T-cell (primary cell): Measurements from ENCODE around the gene INPP5E. TPM values are rescaled to one million over a fixed set of nuclear protein-coding genes. Genes with fewer than 3 reads are reported as not detected.

Experiments
- ATAC-seq, 4 experiments: fragments of 200-7000 bp in 3 of 4; fragments of 150-1000 bp in 1 of 4; cut with Tn5 transposase; replicated peaks in 1 of 4; 1 replicate in 3 of 4; 2 replicates in 1 of 4; pipeline ENCODE4 v1.10.0; 2021; ENCODE audit warnings: moderate library complexity in 3 of 4, mild to moderate bottlenecking in 2 of 4, moderate number of reproducible peaks in 1 of 4
- CTCF ChIA-PET, 2 donors: fragments of 300-600 bp; sonication (Branson Sonifier 250); formaldehyde crosslinking; loops; one replicate each; lab custom pipeline; 2022; ENCODE audit warnings: antibody characterized with exemption in 2 of 2; lab: Charles Lee
- POLR2A ChIA-PET, 2 donors: fragments of 300-600 bp; sonication (Branson Sonifier 250); formaldehyde crosslinking; loops; one replicate each; lab custom pipeline; 2022; ENCODE audit warnings: antibody characterized with exemption in 2 of 2; lab: Charles Lee
- DNase-seq, 35 experiments: peaks; one replicate each; pipeline versions ENCODE4 v3.0.0 to v3.0.0-alpha.2; 2013 to 2023
- H3K27ac ChIP-seq: one replicate; pipeline ENCODE4 v1.5.1; 2013; ENCODE audit warnings: low read length
- H3K27me3 ChIP-seq, 2 experiments: replicated peaks in 1 of 2; 1 replicate in 1 of 2; 2 replicates in 1 of 2; pipeline versions ENCODE4 v1.6.1 to v1.7.0; 2013; ENCODE audit warnings: low read length in 1 of 2, mixed read lengths in 1 of 2; ENCODE audit not compliant: control insufficient read depth in 2 of 2, insufficient read depth in 2 of 2; ENCODE audit errors: extremely low read depth in 1 of 2
- H3K36me3 ChIP-seq, 2 donors: 1 replicate in 1 of 2; 2 replicates in 1 of 2; pipeline versions ENCODE4 v1.6.1 to v1.7.0; 2013; ENCODE audit warnings: low read length in 1 of 2; ENCODE audit not compliant: control insufficient read depth in 2 of 2, insufficient read depth in 1 of 2; ENCODE audit errors: extremely low read depth in 1 of 2
- H3K4me1 ChIP-seq, 2 experiments: 1 replicate in 1 of 2; 2 replicates in 1 of 2; pipeline versions ENCODE4 v1.6.1 to v1.7.0; 2013; ENCODE audit warnings: low read length in 2 of 2, mixed read lengths in 1 of 2; ENCODE audit not compliant: insufficient read depth in 2 of 2, control insufficient read depth in 1 of 2; ENCODE audit errors: extremely low read depth in 1 of 2
- H3K4me3 ChIP-seq, 2 donors: 1 replicate in 1 of 2; 2 replicates in 1 of 2; pipeline versions ENCODE4 v1.5.1 to v1.7.0; 2013; ENCODE audit warnings: mild to moderate bottlenecking in 2 of 2, low read length in 1 of 2, moderate library complexity in 1 of 2; ENCODE audit not compliant: control insufficient read depth in 1 of 2; ENCODE audit errors: extremely low read depth in 1 of 2
- H3K9me3 ChIP-seq: 2 replicates; pipeline ENCODE4 v1.7.0; 2013
- H3K27ac Mint-ChIP-seq, 2 donors: one replicate each; pipeline ENCODE4 v1.8.0; 2020 to 2021; ENCODE audit warnings: mild to moderate bottlenecking in 2 of 2, mixed read lengths in 2 of 2
- H3K27me3 Mint-ChIP-seq, 2 donors: one replicate each; pipeline ENCODE4 v1.8.0; 2021 to 2022; ENCODE audit warnings: mixed read lengths in 2 of 2
- H3K36me3 Mint-ChIP-seq: one replicate; pipeline ENCODE4 v1.8.0; 2021; ENCODE audit warnings: mixed read lengths
- H3K4me1 Mint-ChIP-seq, 3 donors: one replicate each; pipeline ENCODE4 v1.8.0; 2020 to 2022; ENCODE audit warnings: mixed read lengths in 3 of 3, mild to moderate bottlenecking in 1 of 3
- H3K4me3 Mint-ChIP-seq, 3 donors: one replicate each; pipeline ENCODE4 v1.8.0; 2020 to 2022; ENCODE audit warnings: mild to moderate bottlenecking in 3 of 3, mixed read lengths in 3 of 3, moderate library complexity in 3 of 3
- H3K9me3 Mint-ChIP-seq, 3 donors: one replicate each; pipeline ENCODE4 v1.8.0; 2020 to 2022; ENCODE audit warnings: mixed read lengths in 3 of 3
- WGBS: methylation state at CpG from one replicate; pipeline ENCODE4 v1.1.5; 2013; ENCODE audit warnings: missing lambda C conversion rate; ENCODE audit not compliant: insufficient coverage; 5-methylcytosine and 5-hydroxymethylcytosine counted together
- total RNA-seq, 35 experiments: library from RNA in 6 of 35; stranded (reverse) in 6 of 35; fragments of 120-200 nt in 1 of 35; gene quantifications; one replicate each; pipeline versions ENCODE4 v1.2.1 to v1.2.4 and lab custom pipeline; 2013 to 2026

Gene INPP5E
- total RNA-seq, 5 donors from 2014 or later (not counting 1 experiment from before 2014, with no cell fraction given): 16.5 to 35.5 (median 31.8) TPM

- Histone ChIP-seq H3K9me3 (no peaks in the 10 kb centered on the region), H3K4me3 (no peak overlapping the region), H3K27ac (no peak overlapping the region), H3K4me1 (no peaks in the 10 kb centered on the region), H3K36me3 (peaks cover 38 to 78% of the 10 kb centered on the region in 2 donors), H3K27me3 (no peaks in the 10 kb centered on the region)
- DNase-seq: no peak
- WGBS: 99% methylated on average over 18 of the region's 26 CpGs
- no peaks in the 10 kb centered on the region for H3K9me3 Mint-ChIP-seq
- CTCF ChIA-PET: no interaction called here
- H3K27me3 Mint-ChIP-seq: no peaks in the 10 kb centered on the region
- H3K36me3 Mint-ChIP-seq: peaks cover 50% of the 10 kb centered on the region
- ATAC-seq: no peak
- POLR2A ChIA-PET: no interaction called here
- H3K4me1 Mint-ChIP-seq: peaks cover 0 to 5% (median 0%) of the 10 kb centered on the region in 3 donors
- H3K27ac Mint-ChIP-seq: no peak overlapping the region
- no peak overlapping the region for H3K4me3 Mint-ChIP-seq
These were observed 11.7 kb upstream of the INPP5E start for GRCh38 chr9:136451221-136451877.

DNA sequence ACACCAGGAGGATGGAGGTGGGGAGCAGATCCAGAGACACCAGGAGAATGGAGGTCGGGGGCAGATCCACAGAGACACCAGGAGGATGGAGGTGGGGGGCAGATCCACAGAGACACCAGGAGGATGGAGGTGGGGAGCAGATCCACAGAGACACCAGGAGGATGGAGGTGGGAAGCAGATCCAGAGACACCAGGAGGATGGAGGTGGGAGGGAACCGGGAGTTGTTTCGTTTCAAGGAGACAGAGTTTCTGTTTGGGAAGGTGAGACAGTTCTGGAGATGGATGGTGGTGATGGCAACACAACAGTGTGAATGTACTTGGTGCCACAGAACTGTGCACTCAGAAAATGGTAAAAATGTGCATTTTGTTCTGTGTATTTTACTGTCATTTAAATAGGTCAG is 9.0 kb upstream of the INPP5E start:
- H3K4me3 Mint-ChIP-seq: no peak overlapping the region
- no peaks in the 10 kb centered on the region for H3K27me3 ChIP-seq
- CTCF ChIA-PET: no interaction called here
- H3K4me3 ChIP-seq: no peak overlapping the region
- no peaks in the 10 kb centered on the region for H3K27me3 Mint-ChIP-seq
- peaks cover 0 to 8% (median 0%) of the 10 kb centered on the region in 3 donors for H3K4me1 Mint-ChIP-seq
- H3K36me3 Mint-ChIP-seq: peaks cover 45% of the 10 kb centered on the region
- no peaks in the 10 kb centered on the region for H3K9me3 ChIP-seq
- DNase-seq (no peak), ATAC-seq (no peak)
- H3K36me3 ChIP-seq: peaks cover 40 to 72% of the 10 kb centered on the region in 2 donors
- 90% methylated on average over 3 of the region's 3 CpGs for WGBS
- no peak overlapping the region for H3K27ac Mint-ChIP-seq
- H3K27ac ChIP-seq: no peak overlapping the region
- POLR2A ChIA-PET: no interaction called here
- H3K9me3 Mint-ChIP-seq: no peaks in the 10 kb centered on the region
- no peaks in the 10 kb centered on the region for H3K4me1 ChIP-seq

DNA sequence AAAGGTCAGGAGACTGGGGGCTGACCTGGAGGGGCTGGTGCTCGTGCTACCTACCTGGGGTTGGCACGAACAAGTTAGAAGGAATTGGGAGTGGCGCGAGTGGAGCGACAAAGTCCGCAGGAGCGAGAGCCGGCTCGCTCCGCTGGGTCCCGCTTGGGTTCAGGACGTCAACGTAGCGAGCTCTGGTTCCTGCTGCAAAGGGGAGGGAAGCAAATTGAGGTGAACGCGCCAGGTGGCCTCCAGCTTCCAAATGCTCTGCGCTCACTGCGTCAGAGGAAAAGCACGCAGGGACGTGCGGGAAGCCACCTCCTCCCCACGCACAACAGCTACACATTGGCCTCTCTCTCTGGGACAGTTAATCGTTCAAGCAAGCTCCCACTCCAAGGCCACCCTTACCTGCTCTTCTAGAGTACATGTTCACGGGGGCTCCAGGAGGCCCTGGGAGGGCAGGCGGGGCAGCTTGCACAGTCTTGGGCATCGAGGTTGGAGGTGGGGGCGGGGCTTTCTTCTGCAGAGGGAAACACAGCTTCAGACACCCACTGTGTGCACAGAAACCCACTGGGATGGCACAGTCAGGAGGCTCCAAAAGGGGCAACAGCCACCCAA is 7.6 kb upstream of the INPP5E start:
- Mint-ChIP-seq H3K4me3 (no peak overlapping the region), H3K27me3 (no peaks in the 10 kb centered on the region), H3K9me3 (no peaks in the 10 kb centered on the region), H3K27ac (no peak overlapping the region), H3K36me3 (peaks cover 48% of the 10 kb centered on the region), H3K4me1 (peaks cover 0 to 4% (median 0%) of the 10 kb centered on the region in 3 donors)
- Histone ChIP-seq H3K9me3 (no peaks in the 10 kb centered on the region), H3K36me3 (peaks cover 37 to 79% of the 10 kb centered on the region in 2 donors), H3K4me1 (no peaks in the 10 kb centered on the region), H3K27me3 (no peaks in the 10 kb centered on the region), H3K4me3 (no peak overlapping the region), H3K27ac (no peak overlapping the region)
- no peak for DNase-seq
- 98% methylated on average over 17 of the region's 27 CpGs for WGBS
- ATAC-seq: no peak
- CTCF ChIA-PET: no interaction called here
- POLR2A ChIA-PET: no interaction called here

GRCh38 chr9:136445799-136446198 is 6.2 kb upstream of the INPP5E start:
- peaks cover 0 to 4% (median 2%) of the 10 kb centered on the region in 3 donors for H3K4me1 Mint-ChIP-seq
- peaks cover 47% of the 10 kb centered on the region for H3K36me3 Mint-ChIP-seq
- POLR2A ChIA-PET: no interaction called here
- ATAC-seq (no peak), DNase-seq (no peak)
- H3K27me3 Mint-ChIP-seq: no peaks in the 10 kb centered on the region
- no peaks in the 10 kb centered on the region for H3K4me1 ChIP-seq
- H3K9me3 Mint-ChIP-seq: no peaks in the 10 kb centered on the region
- H3K27ac Mint-ChIP-seq: no peak overlapping the region
- H3K9me3 ChIP-seq: no peaks in the 10 kb centered on the region
- CTCF ChIA-PET: interaction anchor here in 1 of 2 donors (0.5 kb wide), 1 partner anchor 24 kb away, joined by 4 read pairs; no protein-coding TSS in a partner anchor
- no peak overlapping the region for H3K4me3 ChIP-seq
- H3K4me3 Mint-ChIP-seq: no peak overlapping the region
- H3K27ac ChIP-seq: no peak overlapping the region
- H3K27me3 ChIP-seq: no peaks in the 10 kb centered on the region
- peaks cover 37 to 79% of the 10 kb centered on the region in 2 donors for H3K36me3 ChIP-seq
- WGBS: 97% methylated on average over 4 of the region's 7 CpGs

DNA sequence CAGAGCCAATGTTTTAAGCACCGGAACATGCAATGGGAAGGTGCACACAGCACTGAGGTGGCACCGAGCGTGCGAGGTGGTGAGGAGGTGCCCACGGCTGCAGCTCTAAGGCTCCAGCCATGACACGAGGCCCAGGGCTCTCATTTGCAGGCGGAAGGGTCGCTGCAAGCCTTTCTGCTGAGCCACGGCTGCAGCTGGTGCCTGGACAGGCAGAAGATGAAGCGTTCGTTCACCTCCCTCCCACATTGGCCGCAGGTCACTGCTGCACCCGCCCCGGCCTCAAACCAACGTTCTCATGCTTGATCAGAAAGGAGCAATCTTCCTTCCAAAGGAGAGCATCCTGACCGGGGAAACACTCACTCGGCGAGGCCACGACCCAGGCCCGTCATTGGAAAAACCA is 4.5 kb upstream of the INPP5E start:
- H3K36me3 Mint-ChIP-seq: peaks cover 39% of the 10 kb centered on the region
- no peaks in the 10 kb centered on the region for H3K9me3 ChIP-seq
- no peaks in the 10 kb centered on the region for H3K9me3 Mint-ChIP-seq
- no peak overlapping the region for H3K4me3 ChIP-seq
- peaks cover 0 to 4% (median 2%) of the 10 kb centered on the region in 3 donors for H3K4me1 Mint-ChIP-seq
- H3K27me3 ChIP-seq: no peaks in the 10 kb centered on the region
- DNase-seq (no peak), ATAC-seq (no peak)
- H3K4me1 ChIP-seq: peaks cover 0 to 5% of the 10 kb centered on the region in 2 experiments
- peaks cover 37 to 67% of the 10 kb centered on the region in 2 donors for H3K36me3 ChIP-seq
- H3K27me3 Mint-ChIP-seq: no peaks in the 10 kb centered on the region
- no peak overlapping the region for H3K27ac ChIP-seq
- no peak overlapping the region for H3K4me3 Mint-ChIP-seq
- WGBS: 94% methylated on average over 19 of the region's 20 CpGs
- ChIA-PET CTCF (no interaction called here), POLR2A (interaction anchor here in 1 of 2 donors (0.6 kb wide), 2 partner anchors 95 to 1054 kb away, joined by 3 read pairs; no protein-coding TSS in a partner anchor)
- no peak overlapping the region for H3K27ac Mint-ChIP-seq

DNA sequence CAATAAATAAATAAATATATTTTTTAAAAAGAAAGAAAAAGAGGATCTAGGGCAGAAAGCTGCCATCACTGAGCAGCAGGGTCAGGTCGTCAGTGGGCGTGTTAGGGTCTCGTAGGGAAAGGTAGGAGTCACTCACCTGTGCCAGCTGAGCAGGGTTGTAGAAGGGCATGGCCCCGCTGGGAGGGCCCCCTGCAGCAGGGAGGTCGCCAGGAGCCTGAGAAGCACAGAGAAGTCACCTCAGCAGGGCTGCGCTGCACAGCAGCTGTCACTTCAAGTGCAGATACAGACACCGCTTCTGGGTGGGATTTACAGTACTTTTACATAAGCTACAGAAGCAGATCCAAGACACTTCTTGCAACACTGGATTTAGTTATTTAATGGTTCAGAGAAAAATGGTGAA is 4.0 kb upstream of the INPP5E start:
- ATAC-seq: no peak
- Histone ChIP-seq H3K9me3 (no peaks in the 10 kb centered on the region), H3K4me1 (peaks cover 0 to 8% of the 10 kb centered on the region in 2 experiments), H3K36me3 (peaks cover 34 to 67% of the 10 kb centered on the region in 2 donors), H3K27me3 (no peaks in the 10 kb centered on the region), H3K4me3 (no peak overlapping the region), H3K27ac (no peak overlapping the region)
- Mint-ChIP-seq H3K4me1 (peaks cover 0 to 4% (median 2%) of the 10 kb centered on the region in 3 donors), H3K27ac (no peak overlapping the region), H3K4me3 (no peak overlapping the region), H3K36me3 (peaks cover 39% of the 10 kb centered on the region), H3K9me3 (no peaks in the 10 kb centered on the region), H3K27me3 (no peaks in the 10 kb centered on the region)
- DNase-seq: no peak
- ChIA-PET CTCF (no interaction called here), POLR2A (interaction anchor here in 1 of 2 donors (0.6 kb wide), 1 partner anchor 96 kb away, joined by 3 read pairs; no protein-coding TSS in a partner anchor)
- WGBS: 100% methylated on average over 3 of the region's 7 CpGs
